Mesothelial cell of epicardium (in vitro differentiated cells): ENCODE data around the gene OPHN1. TPM values are rescaled to one million over a fixed set of nuclear protein-coding genes. Genes with fewer than 3 reads are reported as not detected.

ENCODE experiments used
- DNase-seq, 2 experiments: peaks; one replicate each; pipeline ENCODE4 v3.0.0; 2021; ENCODE audit warnings: low spot score in 2 of 2; ENCODE audit not compliant: unreplicated experiment in 2 of 2
- H3K27ac Mint-ChIP-seq: 2 replicates; pipeline ENCODE4 v1.8.0; 2021; ENCODE audit warnings: mixed read lengths
- H3K27me3 Mint-ChIP-seq: 2 replicates; pipeline ENCODE4 v1.8.0; 2021; ENCODE audit warnings: low read depth, mixed read lengths
- H3K36me3 Mint-ChIP-seq: 2 replicates; pipeline ENCODE4 v1.8.0; 2021; ENCODE audit warnings: mixed read lengths
- H3K4me1 Mint-ChIP-seq: 2 replicates; pipeline ENCODE4 v1.8.0; 2021; ENCODE audit warnings: mixed read lengths
- H3K4me3 Mint-ChIP-seq: 2 replicates; pipeline ENCODE4 v1.8.0; 2021; ENCODE audit warnings: mild to moderate bottlenecking, moderate library complexity, mixed read lengths
- H3K9me3 Mint-ChIP-seq: 2 replicates; pipeline ENCODE4 v1.8.0; 2021; ENCODE audit warnings: mixed read lengths
- total RNA-seq: library from RNA; stranded (reverse); gene quantifications from 3 replicates; pipeline ENCODE4 v1.2.1, GENCODE V29; 2021
- TF ChIP-seq, protein P1 (sequence below): fragments of 200-600 bp; sonication (generic); IDR thresholded peaks from one replicate; pipeline ENCODE4 v1.5.0; 2021; ENCODE audit warnings: antibody characterized with exemption; ENCODE audit not compliant: unreplicated experiment

Gene OPHN1
- total RNA-seq, 1 donor from 2014 or later, result 8.6 TPM

DNA sequence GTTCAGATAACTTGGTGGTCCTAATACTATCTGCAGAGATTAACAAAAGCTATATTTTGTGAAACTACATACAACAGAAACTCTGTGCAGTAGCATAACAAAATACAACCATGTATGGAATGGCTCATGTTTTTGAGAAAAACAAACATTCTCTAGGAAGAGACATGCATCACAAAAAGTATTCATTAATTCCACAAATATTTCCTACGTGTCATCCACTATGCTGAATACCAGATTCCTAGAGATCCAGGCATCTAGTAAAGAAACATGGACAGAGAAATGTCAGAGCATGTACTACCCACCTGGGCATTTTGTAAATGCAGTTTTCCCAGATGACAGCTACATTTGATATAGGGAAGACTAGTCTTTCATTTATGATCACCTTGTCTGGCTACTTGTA is 248.1 kb downstream of the OPHN1 start:
- no peaks in the 10 kb centered on the region for H3K27me3 Mint-ChIP-seq
- H3K4me3 Mint-ChIP-seq, result no peak overlapping the region
- H3K36me3 Mint-ChIP-seq, result no peaks in the 10 kb centered on the region
- TF ChIP-seq, protein P1, sequence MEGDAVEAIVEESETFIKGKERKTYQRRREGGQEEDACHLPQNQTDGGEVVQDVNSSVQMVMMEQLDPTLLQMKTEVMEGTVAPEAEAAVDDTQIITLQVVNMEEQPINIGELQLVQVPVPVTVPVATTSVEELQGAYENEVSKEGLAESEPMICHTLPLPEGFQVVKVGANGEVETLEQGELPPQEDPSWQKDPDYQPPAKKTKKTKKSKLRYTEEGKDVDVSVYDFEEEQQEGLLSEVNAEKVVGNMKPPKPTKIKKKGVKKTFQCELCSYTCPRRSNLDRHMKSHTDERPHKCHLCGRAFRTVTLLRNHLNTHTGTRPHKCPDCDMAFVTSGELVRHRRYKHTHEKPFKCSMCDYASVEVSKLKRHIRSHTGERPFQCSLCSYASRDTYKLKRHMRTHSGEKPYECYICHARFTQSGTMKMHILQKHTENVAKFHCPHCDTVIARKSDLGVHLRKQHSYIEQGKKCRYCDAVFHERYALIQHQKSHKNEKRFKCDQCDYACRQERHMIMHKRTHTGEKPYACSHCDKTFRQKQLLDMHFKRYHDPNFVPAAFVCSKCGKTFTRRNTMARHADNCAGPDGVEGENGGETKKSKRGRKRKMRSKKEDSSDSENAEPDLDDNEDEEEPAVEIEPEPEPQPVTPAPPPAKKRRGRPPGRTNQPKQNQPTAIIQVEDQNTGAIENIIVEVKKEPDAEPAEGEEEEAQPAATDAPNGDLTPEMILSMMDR, result no peak
- H3K27ac Mint-ChIP-seq, result no peak overlapping the region
- DNase-seq, result no peak
- H3K4me1 Mint-ChIP-seq, result no peaks in the 10 kb centered on the region
- H3K9me3 Mint-ChIP-seq, result peaks cover 3% of the 10 kb centered on the region

DNA sequence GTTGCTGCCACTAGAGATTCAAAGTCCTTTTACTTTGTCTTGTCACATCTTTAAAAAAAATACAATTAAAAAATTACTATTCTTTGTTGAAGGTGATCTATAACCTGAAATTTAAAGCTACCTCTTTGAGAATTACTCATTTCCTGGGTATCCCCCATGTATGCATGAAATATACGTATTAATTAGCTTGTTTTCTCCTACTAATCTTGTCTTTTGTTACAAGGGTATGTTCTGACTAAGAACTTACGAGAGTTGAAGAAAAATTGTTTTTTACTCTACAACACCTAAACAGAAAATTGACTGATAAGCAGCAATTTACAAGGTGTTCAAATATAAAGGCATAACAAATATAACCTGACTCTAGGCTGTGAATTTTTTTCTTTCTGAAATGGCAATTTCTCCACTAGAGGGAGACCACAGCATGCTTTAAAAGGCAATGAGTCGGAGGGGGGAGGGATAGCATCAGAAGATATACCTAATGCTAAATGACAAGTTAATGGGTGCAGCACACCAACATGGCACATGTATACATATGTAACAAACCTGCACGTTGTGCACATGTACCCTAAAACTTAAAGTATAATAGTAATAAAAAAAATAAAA is 249.6 kb downstream of the OPHN1 start:
- DNase-seq, result no peak
- Mint-ChIP-seq H3K27ac (no peak overlapping the region), H3K4me1 (no peaks in the 10 kb centered on the region), H3K4me3 (no peak overlapping the region), H3K27me3 (no peaks in the 10 kb centered on the region), H3K36me3 (no peaks in the 10 kb centered on the region), H3K9me3 (peaks cover 12% of the 10 kb centered on the region)
- TF ChIP-seq, protein P1, result peak; percentile 49

GRCh38 chrX:68180579-68180978 is 252.7 kb downstream of the OPHN1 start:
- Mint-ChIP-seq H3K4me3 (no peak overlapping the region), H3K27me3 (no peaks in the 10 kb centered on the region), H3K27ac (no peak overlapping the region), H3K9me3 (peaks cover 22% of the 10 kb centered on the region), H3K4me1 (no peaks in the 10 kb centered on the region), H3K36me3 (peaks cover 3% of the 10 kb centered on the region)
- TF ChIP-seq, protein P1, result no peak
- no peak for DNase-seq

DNA sequence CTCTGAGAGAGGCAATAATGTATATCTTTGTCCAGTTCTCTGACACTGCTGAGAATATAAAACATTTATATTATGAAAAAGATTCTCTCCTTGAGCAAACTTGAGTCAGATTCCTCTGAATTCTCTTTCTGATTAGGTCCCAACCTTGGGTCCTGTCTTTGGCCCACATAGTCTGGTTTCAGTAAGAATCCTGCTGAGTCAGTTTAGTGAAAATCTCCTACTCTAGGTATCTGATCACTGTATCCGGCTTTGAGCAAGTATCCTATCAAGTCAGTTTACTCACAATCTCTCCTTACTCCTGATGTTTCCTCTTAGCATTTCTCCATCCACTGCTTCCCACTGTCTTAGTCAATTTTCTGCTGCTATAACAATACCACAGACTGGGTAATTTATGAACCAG is 253.9 kb downstream of the OPHN1 start:
- TF ChIP-seq, protein P1, result no peak
- DNase-seq, result no peak
- Mint-ChIP-seq H3K36me3 (peaks cover 3% of the 10 kb centered on the region), H3K27me3 (no peaks in the 10 kb centered on the region), H3K9me3 (peaks cover 24% of the 10 kb centered on the region), H3K27ac (no peak overlapping the region), H3K4me3 (no peak overlapping the region), H3K4me1 (no peaks in the 10 kb centered on the region)

DNA sequence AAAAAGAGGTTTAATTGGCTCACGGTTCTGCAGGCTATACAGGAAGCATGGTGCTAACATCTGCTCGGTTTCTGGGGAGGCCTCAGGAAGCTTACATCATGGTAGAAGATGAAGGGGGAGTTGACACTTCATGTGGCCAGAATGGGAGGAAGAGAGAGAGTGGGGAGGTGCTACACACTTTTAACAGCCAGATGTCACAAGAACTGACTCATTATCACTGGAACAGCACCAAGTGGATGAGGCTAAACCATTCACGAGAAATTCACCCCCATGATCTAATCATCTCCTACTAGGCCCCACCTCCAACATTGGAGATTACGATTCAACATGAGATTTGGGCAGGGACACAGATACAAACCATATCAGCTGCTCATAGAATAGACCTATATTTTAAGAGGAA is 255.8 kb downstream of the OPHN1 start:
- no peak for DNase-seq
- TF ChIP-seq, protein P1, result no peak
- Mint-ChIP-seq H3K4me3 (no peak overlapping the region), H3K27ac (no peak overlapping the region), H3K4me1 (no peaks in the 10 kb centered on the region), H3K27me3 (no peaks in the 10 kb centered on the region), H3K36me3 (peaks cover 3% of the 10 kb centered on the region), H3K9me3 (peaks cover 31% of the 10 kb centered on the region)

GRCh38 chrX:68175562-68175961 is 257.7 kb downstream of the OPHN1 start:
- Mint-ChIP-seq H3K4me3 (no peak overlapping the region), H3K27me3 (no peaks in the 10 kb centered on the region), H3K9me3 (peaks cover 37% of the 10 kb centered on the region), H3K27ac (no peak overlapping the region), H3K36me3 (peaks cover 3% of the 10 kb centered on the region), H3K4me1 (no peaks in the 10 kb centered on the region)
- TF ChIP-seq, protein P1, result no peak
- no peak for DNase-seq
